Mesothelial cell of epicardium (in vitro differentiated cells): Measurements from ENCODE around the gene OR51A2. TPM values are rescaled to one million over a fixed set of nuclear protein-coding genes. Genes with fewer than 3 reads are reported as not detected.

Source experiments
- DNase-seq, 2 experiments: peaks; one replicate each; pipeline ENCODE4 v3.0.0; 2021; ENCODE audit warnings: low spot score in 2 of 2; ENCODE audit not compliant: unreplicated experiment in 2 of 2
- H3K27ac Mint-ChIP-seq: 2 replicates; pipeline ENCODE4 v1.8.0; 2021; ENCODE audit warnings: mixed read lengths
- H3K27me3 Mint-ChIP-seq: 2 replicates; pipeline ENCODE4 v1.8.0; 2021; ENCODE audit warnings: low read depth, mixed read lengths
- H3K36me3 Mint-ChIP-seq: 2 replicates; pipeline ENCODE4 v1.8.0; 2021; ENCODE audit warnings: mixed read lengths
- H3K4me1 Mint-ChIP-seq: 2 replicates; pipeline ENCODE4 v1.8.0; 2021; ENCODE audit warnings: mixed read lengths
- H3K4me3 Mint-ChIP-seq: 2 replicates; pipeline ENCODE4 v1.8.0; 2021; ENCODE audit warnings: mild to moderate bottlenecking, moderate library complexity, mixed read lengths
- H3K9me3 Mint-ChIP-seq: 2 replicates; pipeline ENCODE4 v1.8.0; 2021; ENCODE audit warnings: mixed read lengths
- total RNA-seq: library from RNA; stranded (reverse); gene quantifications from 3 replicates; pipeline ENCODE4 v1.2.1, GENCODE V29; 2021
- TF ChIP-seq, protein P1 (sequence below): fragments of 200-600 bp; sonication (generic); IDR thresholded peaks from one replicate; pipeline ENCODE4 v1.5.0; 2021; ENCODE audit warnings: antibody characterized with exemption; ENCODE audit not compliant: unreplicated experiment

OR51A2 gene
- total RNA-seq, 1 donor from 2014 or later, result not detected

DNA sequence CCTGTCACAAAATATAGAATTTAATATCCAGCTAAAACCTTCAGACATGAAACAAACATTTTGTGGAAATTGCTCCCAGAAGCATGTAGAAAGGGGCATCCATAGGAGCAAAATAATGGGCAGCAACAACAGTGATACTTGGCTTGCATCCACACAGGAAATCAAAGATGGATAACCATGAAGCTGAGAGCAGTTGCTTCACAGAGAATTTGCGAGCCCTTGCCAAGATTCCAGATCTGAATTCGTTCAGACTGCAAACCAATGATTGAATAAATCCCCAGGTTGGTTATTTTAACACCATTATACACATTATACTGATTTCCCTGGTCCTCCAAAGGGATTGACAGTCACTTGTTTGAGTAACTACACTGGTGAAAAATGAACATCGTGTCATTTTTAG is 23.5 kb upstream of the OR51A2 start:
- H3K4me1 Mint-ChIP-seq, result no peaks in the 10 kb centered on the region
- H3K27ac Mint-ChIP-seq, result no peak overlapping the region
- no peak for DNase-seq
- H3K36me3 Mint-ChIP-seq, result no peaks in the 10 kb centered on the region
- no peak overlapping the region for H3K4me3 Mint-ChIP-seq
- peaks cover 19% of the 10 kb centered on the region for H3K27me3 Mint-ChIP-seq
- H3K9me3 Mint-ChIP-seq, result peaks cover 6% of the 10 kb centered on the region
- TF ChIP-seq, protein P1, sequence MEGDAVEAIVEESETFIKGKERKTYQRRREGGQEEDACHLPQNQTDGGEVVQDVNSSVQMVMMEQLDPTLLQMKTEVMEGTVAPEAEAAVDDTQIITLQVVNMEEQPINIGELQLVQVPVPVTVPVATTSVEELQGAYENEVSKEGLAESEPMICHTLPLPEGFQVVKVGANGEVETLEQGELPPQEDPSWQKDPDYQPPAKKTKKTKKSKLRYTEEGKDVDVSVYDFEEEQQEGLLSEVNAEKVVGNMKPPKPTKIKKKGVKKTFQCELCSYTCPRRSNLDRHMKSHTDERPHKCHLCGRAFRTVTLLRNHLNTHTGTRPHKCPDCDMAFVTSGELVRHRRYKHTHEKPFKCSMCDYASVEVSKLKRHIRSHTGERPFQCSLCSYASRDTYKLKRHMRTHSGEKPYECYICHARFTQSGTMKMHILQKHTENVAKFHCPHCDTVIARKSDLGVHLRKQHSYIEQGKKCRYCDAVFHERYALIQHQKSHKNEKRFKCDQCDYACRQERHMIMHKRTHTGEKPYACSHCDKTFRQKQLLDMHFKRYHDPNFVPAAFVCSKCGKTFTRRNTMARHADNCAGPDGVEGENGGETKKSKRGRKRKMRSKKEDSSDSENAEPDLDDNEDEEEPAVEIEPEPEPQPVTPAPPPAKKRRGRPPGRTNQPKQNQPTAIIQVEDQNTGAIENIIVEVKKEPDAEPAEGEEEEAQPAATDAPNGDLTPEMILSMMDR, result no peak

DNA sequence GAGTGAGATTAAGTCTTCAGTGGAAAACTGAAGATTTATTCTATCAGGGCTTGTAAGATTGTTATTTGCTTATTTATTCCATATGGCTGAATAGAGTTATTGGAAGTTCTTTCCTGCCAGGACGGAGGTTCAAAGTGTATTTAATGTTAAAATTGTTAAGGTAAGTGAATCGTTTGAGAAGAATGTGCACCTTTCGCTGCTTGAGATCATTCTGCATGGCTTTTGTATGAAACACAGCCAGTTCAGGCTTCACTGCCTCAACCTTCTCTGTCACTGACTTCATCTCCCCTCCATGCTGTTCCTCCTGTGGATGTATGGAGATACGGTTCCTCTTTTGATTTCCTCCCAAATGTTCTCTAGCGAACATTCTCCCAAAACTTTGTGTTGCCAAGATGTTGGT is 19.9 kb upstream of the OR51A2 start:
- no peak overlapping the region for H3K27ac Mint-ChIP-seq
- H3K4me1 Mint-ChIP-seq, result no peaks in the 10 kb centered on the region
- DNase-seq, result no peak
- TF ChIP-seq, protein P1, result no peak
- H3K27me3 Mint-ChIP-seq, result peaks cover 15% of the 10 kb centered on the region
- H3K9me3 Mint-ChIP-seq, result peaks cover 6% of the 10 kb centered on the region
- H3K36me3 Mint-ChIP-seq, result no peaks in the 10 kb centered on the region
- no peak overlapping the region for H3K4me3 Mint-ChIP-seq

DNA sequence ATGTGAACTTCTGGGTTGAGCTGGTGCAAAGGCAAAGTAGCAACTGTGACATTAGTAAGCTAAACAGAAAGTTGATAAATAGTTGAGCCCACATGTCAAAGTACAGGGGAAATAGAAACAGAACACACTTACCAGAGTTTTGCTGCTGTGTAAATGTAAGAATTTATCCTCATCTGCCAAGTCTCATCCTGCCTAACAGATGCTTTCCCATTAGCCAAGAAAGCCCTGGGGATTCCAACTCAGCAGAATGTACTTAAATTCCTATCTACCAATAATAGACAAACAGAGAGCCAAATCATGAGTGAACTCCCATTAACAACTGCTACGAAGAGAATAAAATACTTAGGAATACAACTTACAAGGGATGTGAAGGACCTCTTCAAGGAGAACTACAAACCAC is 7.3 kb upstream of the OR51A2 start:
- no peak for DNase-seq
- TF ChIP-seq, protein P1, result no peak
- no peak overlapping the region for H3K4me3 Mint-ChIP-seq
- H3K4me1 Mint-ChIP-seq, result no peaks in the 10 kb centered on the region
- H3K27ac Mint-ChIP-seq, result no peak overlapping the region
- no peaks in the 10 kb centered on the region for H3K36me3 Mint-ChIP-seq
- H3K9me3 Mint-ChIP-seq, result peaks cover 10% of the 10 kb centered on the region
- peaks cover 18% of the 10 kb centered on the region for H3K27me3 Mint-ChIP-seq

DNA sequence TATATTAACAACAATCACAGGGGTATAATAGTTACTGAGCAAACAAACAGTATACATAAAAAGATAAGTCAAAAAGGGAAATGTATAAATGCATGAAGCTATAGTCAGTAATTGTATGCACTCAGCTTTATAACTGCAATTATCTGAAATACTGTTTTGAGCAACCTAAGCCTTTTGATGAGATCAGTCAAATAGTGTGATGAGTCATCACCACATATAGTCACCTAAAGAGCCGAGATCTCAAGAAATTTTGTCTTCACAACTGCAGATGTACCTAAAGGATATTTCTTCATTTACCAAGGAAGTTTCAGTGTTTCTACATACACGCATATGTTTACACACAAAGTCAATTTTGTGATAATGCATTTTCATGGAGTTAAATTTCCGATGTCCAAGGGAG is 5.4 kb upstream of the OR51A2 start:
- Mint-ChIP-seq H3K9me3 (peaks cover 10% of the 10 kb centered on the region), H3K4me3 (no peak overlapping the region), H3K36me3 (no peaks in the 10 kb centered on the region), H3K27me3 (peaks cover 19% of the 10 kb centered on the region), H3K4me1 (no peaks in the 10 kb centered on the region), H3K27ac (no peak overlapping the region)
- TF ChIP-seq, protein P1, result no peak
- no peak for DNase-seq

DNA sequence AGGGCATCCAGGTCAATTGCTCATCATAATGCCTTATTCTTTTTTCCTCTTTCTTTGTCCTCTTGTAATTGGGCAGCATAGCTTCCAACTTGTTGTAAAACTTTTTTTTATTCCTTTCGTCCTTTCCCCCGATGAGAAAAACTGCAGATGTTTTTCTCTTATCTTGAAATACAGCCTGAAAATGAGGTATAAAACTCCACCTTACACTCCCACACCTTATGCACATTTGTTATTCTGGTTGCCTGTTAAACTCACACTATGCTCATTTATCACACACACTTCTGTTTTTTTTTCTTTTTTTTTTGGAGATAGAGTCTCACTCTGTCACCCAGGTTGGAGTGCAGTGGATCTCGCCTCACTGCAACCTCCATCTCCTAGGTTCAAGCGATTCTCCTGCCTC is 1.9 kb upstream of the OR51A2 start:
- H3K4me3 Mint-ChIP-seq, result no peak overlapping the region
- peaks cover 33% of the 10 kb centered on the region for H3K27me3 Mint-ChIP-seq
- H3K36me3 Mint-ChIP-seq, result no peaks in the 10 kb centered on the region
- TF ChIP-seq, protein P1, result no peak
- no peak for DNase-seq
- no peaks in the 10 kb centered on the region for H3K9me3 Mint-ChIP-seq
- H3K27ac Mint-ChIP-seq, result no peak overlapping the region
- H3K4me1 Mint-ChIP-seq, result no peaks in the 10 kb centered on the region

DNA sequence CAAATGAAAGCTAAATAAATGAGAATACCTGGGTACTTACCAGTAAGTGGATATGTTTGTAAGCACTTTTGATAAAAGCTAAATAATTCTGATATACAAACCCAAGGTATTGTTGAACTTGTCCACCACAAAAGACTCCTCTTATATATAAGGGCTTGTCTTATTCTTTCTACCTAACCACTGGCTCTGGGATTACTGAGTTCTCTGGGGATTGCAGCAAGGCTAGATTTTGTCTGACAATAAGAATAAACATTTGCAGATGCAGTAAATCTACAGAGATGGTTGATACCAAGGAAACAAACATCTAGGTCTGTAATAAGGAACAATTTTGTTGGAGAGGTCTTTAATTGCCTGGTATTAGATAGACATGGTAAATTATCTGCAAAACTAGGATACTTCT is 8.0 kb downstream of the OR51A2 start, which contains the start of gene OR51A4:
TSS of gene OR51A4 (minus strand) at position 101 of the 400 bp plus-strand sequence. CDS start 505 bp downstream, outside the sequence.
- DNase-seq, result no peak
- Mint-ChIP-seq H3K36me3 (no peaks in the 10 kb centered on the region), H3K27ac (no peak within 1 kb of the TSS), H3K27me3 (peaks cover 25% of the 10 kb centered on the region), H3K4me1 (no peaks in the 10 kb centered on the region), H3K4me3 (no peak within 1 kb of the TSS), H3K9me3 (no peaks in the 10 kb centered on the region)
- TF ChIP-seq, protein P1, result no peak
